Fibroblast of lung (primary cell): ENCODE results near the gene ZNF83. TPM values are rescaled to one million over a fixed set of nuclear protein-coding genes. Genes with fewer than 3 reads are reported as not detected.

Source experiments
- DNase-seq, 2 donors: peaks; one replicate each; pipeline versions ENCODE4 v3.0.0 to v3.0.0-alpha.2; 2010; ENCODE audit warnings: low read depth in 2 of 2
- H2AFZ ChIP-seq: 2 replicates; pipeline ENCODE4 v1.5.1; 2012; ENCODE audit warnings: low read length, control low read depth, inconsistent platforms
- H3K27ac ChIP-seq: 2 replicates; pipeline ENCODE4 v1.5.1; 2011; ENCODE audit warnings: low read length, control low read depth; ENCODE audit not compliant: insufficient read depth
- H3K27me3 ChIP-seq: 2 replicates; pipeline ENCODE4 v1.5.1; 2011; ENCODE audit warnings: mild to moderate bottlenecking, low read length; ENCODE audit not compliant: control insufficient read depth, insufficient read depth
- H3K36me3 ChIP-seq: 2 replicates; pipeline ENCODE4 v1.5.1; 2011; ENCODE audit warnings: low read length; ENCODE audit not compliant: control insufficient read depth, insufficient read depth
- H3K4me1 ChIP-seq: 2 replicates; pipeline ENCODE4 v1.5.1; 2011; ENCODE audit warnings: low read length; ENCODE audit not compliant: control insufficient read depth, insufficient read depth; ENCODE audit errors: extremely low read depth
- H3K4me2 ChIP-seq: 2 replicates; pipeline ENCODE4 v1.5.1; 2011; ENCODE audit warnings: low read length, control low read depth; ENCODE audit not compliant: insufficient read depth; ENCODE audit errors: extremely low read depth
- H3K4me3 ChIP-seq, 4 experiments: fragments of 200-600 bp in 1 of 4; sonication (generic) in 1 of 4; replicated peaks in 1 of 4; 2 replicates each; pipeline ENCODE4 v1.5.1; 2011 to 2016; ENCODE audit warnings: low read length in 4 of 4, low read depth in 3 of 4, mild to moderate bottlenecking in 3 of 4, control low read depth in 2 of 4, inconsistent platforms in 1 of 4, mixed read lengths in 1 of 4; ENCODE audit not compliant: insufficient read depth in 1 of 4; ENCODE audit errors: control extremely low read depth in 1 of 4
- H3K79me2 ChIP-seq: 2 replicates; pipeline ENCODE4 v1.5.1; 2012; ENCODE audit warnings: mild to moderate bottlenecking, low read length, inconsistent platforms; ENCODE audit not compliant: control insufficient read depth, insufficient read depth
- H3K9ac ChIP-seq: 2 replicates; pipeline ENCODE4 v1.5.1; 2011; ENCODE audit warnings: mild to moderate bottlenecking, low read length, control low read depth; ENCODE audit not compliant: insufficient read depth
- H3K9me3 ChIP-seq: 2 replicates; pipeline ENCODE4 v1.5.1; 2012; ENCODE audit warnings: low read depth, low read length; ENCODE audit not compliant: control insufficient read depth, insufficient read depth
- H4K20me1 ChIP-seq: 2 replicates; pipeline ENCODE4 v1.5.1; 2011; ENCODE audit warnings: low read length; ENCODE audit not compliant: control insufficient read depth, insufficient read depth; ENCODE audit errors: extremely low read depth
- CTCF ChIP-seq, 2 donors: IDR thresholded peaks in 1 of 2; conservative IDR thresholded peaks in 1 of 2; 1 replicate in 1 of 2; 2 replicates in 1 of 2; pipeline ENCODE4 v1.5.1; 2011 to 2012; ENCODE audit warnings: low read length in 2 of 2, control low read depth in 1 of 2, inconsistent platforms in 1 of 2, low read depth in 1 of 2, mild to moderate bottlenecking in 1 of 2
- EZH2 ChIP-seq: IDR thresholded peaks from 2 replicates; pipeline ENCODE4 v1.5.1; 2012; ENCODE audit warnings: low read length, control low read depth, mild to moderate bottlenecking; ENCODE audit errors: missing control alignments
- polyA plus RNA-seq, 2 donors: library from polyadenylated mRNA; depleted of rRNA in 1 of 2; stranded (reverse) in 1 of 2; unstranded in 1 of 2; fragments of >200 nt; gene quantifications; 2 replicates each; pipeline ENCODE4 v1.2.1, GENCODE V29; 2011 to 2012; ENCODE audit warnings: missing spikeins in 1 of 2
- total RNA-seq: library from RNA; depleted of rRNA; stranded (reverse); fragments of >200 nt; gene quantifications from 2 replicates; pipeline ENCODE4 v1.2.1, GENCODE V29; 2014

ZNF83 gene
- total and polyA plus RNA-seq, 2 donors (not counting 1 experiment from before 2014, with no cell fraction given): 27.2 to 60.6 TPM

- no peak for TF ChIP-seq CTCF (conservative IDR thresholded peaks at IDR 0.05 in 1 of 2, IDR thresholded peaks at IDR 0.05 in 1 of 2; ENCODE audit: low read depth in 1 of 2, low read length in 2 of 2)
- TF ChIP-seq EZH2: no peak
- Histone ChIP-seq H3K9ac (no peak overlapping the region), H2AFZ (no peak overlapping the region), H3K79me2 (no peaks in the 10 kb centered on the region), H4K20me1 (no peaks in the 10 kb centered on the region), H3K27ac (no peak overlapping the region), H3K4me1 (no peaks in the 10 kb centered on the region), H3K36me3 (no peaks in the 10 kb centered on the region), H3K4me2 (no peak overlapping the region), H3K9me3 (no peaks in the 10 kb centered on the region), H3K4me3 (no peak overlapping the region), H3K27me3 (no peaks in the 10 kb centered on the region)
- DNase-seq: no peak
Observed at GRCh38 chr19:52651956-52652355, 13.8 kb upstream of the ZNF83 start.

- no peak overlapping the region for H3K4me3 ChIP-seq
- H4K20me1 ChIP-seq: no peaks in the 10 kb centered on the region
- no peaks in the 10 kb centered on the region for H3K36me3 ChIP-seq
- DNase-seq: peak; percentile 30 to 85
- TF ChIP-seq CTCF (conservative IDR thresholded peaks at IDR 0.05 in 1 of 2, IDR thresholded peaks at IDR 0.05 in 1 of 2; ENCODE audit: low read depth in 1 of 2, low read length in 2 of 2) (no peak), EZH2 (no peak)
- H3K4me1 ChIP-seq: no peaks in the 10 kb centered on the region
- no peaks in the 10 kb centered on the region for H3K27me3 ChIP-seq
- H2AFZ ChIP-seq: no peak overlapping the region
- H3K27ac ChIP-seq: no peak overlapping the region
- no peak overlapping the region for H3K9ac ChIP-seq
- H3K9me3 ChIP-seq: no peaks in the 10 kb centered on the region
- no peaks in the 10 kb centered on the region for H3K79me2 ChIP-seq
- H3K4me2 ChIP-seq: no peak overlapping the region
Observed at GRCh38 chr19:52648336-52649016, 10.3 kb upstream of the ZNF83 start.

- peak; percentile 17 to 67 for DNase-seq
- H3K9me3 ChIP-seq: no peaks in the 10 kb centered on the region
- H3K4me1 ChIP-seq: no peaks in the 10 kb centered on the region
- no peak overlapping the region for H3K9ac ChIP-seq
- no peaks in the 10 kb centered on the region for H3K36me3 ChIP-seq
- no peak overlapping the region for H2AFZ ChIP-seq
- no peak overlapping the region for H3K4me2 ChIP-seq
- no peak overlapping the region for H3K27ac ChIP-seq
- H4K20me1 ChIP-seq: no peaks in the 10 kb centered on the region
- H3K4me3 ChIP-seq: no peak overlapping the region
- no peaks in the 10 kb centered on the region for H3K27me3 ChIP-seq
- H3K79me2 ChIP-seq: no peaks in the 10 kb centered on the region
- TF ChIP-seq CTCF (conservative IDR thresholded peaks at IDR 0.05 in 1 of 2, IDR thresholded peaks at IDR 0.05 in 1 of 2; ENCODE audit: low read depth in 1 of 2, low read length in 2 of 2): no peak
- TF ChIP-seq EZH2: no peak
Observed at GRCh38 chr19:52646571-52647217, 8.5 kb upstream of the ZNF83 start.
